LNCaP clone FGC (cell line): ENCODE results near the gene COLEC12.
A peak's percentile ranks its signal among the peaks of the same experiment; 100 is the strongest.

Experiments
- DNase-seq: peaks from one replicate; pipeline ENCODE4 v3.0.0-alpha.2; 2011; ENCODE audit warnings: low read depth
- H3K4me3 ChIP-seq: 2 replicates; pipeline ENCODE4 v1.5.1; 2011; ENCODE audit warnings: mild to moderate bottlenecking, low read depth, low read length, control low read depth
- CTCF ChIP-seq: IDR thresholded peaks from 2 replicates; pipeline ENCODE4 v1.5.1; 2012; ENCODE audit warnings: mild to moderate bottlenecking; ENCODE audit not compliant: control insufficient read depth, insufficient read depth; ENCODE audit errors: extremely low read depth

Gene COLEC12

GRCh38 chr18:475202-476031 lies 25.1 kb downstream of the COLEC12 start:
- H3K4me3 ChIP-seq, result no peak overlapping the region
- no peak for TF ChIP-seq CTCF
- DNase-seq, result peak; percentile 37

GRCh38 chr18:474416-474815 lies 26.1 kb downstream of the COLEC12 start:
- no peak for DNase-seq
- no peak overlapping the region for H3K4me3 ChIP-seq
- no peak for TF ChIP-seq CTCF

- no peak for TF ChIP-seq CTCF
- H3K4me3 ChIP-seq, result no peak overlapping the region
- no peak for DNase-seq
These were observed 26.7 kb downstream of the COLEC12 start for GRCh38 chr18:473802-474201.

- no peak overlapping the region for H3K4me3 ChIP-seq
- TF ChIP-seq CTCF, result no peak
- DNase-seq, result no peak
These were observed 28.8 kb downstream of the COLEC12 start for GRCh38 chr18:471716-472115.

- TF ChIP-seq CTCF, result no peak
- no peak overlapping the region for H3K4me3 ChIP-seq
- DNase-seq, result no peak
These were observed 29.6 kb downstream of the COLEC12 start for GRCh38 chr18:470661-471501.

GRCh38 chr18:468955-469790 lies 31.3 kb downstream of the COLEC12 start:
- no peak overlapping the region for H3K4me3 ChIP-seq
- no peak for DNase-seq
- peak; percentile 10; the same call in 1 of the 2 replicates for TF ChIP-seq CTCF
